ENCODE results near the gene CCDC186. TPM values are rescaled to one million over a fixed set of nuclear protein-coding genes. Genes with fewer than 3 reads are reported as not detected.

Gene CCDC186
- polyA plus RNA-seq (2012; ENCODE audit: missing spikeins) = 7.3 TPM

DNA sequence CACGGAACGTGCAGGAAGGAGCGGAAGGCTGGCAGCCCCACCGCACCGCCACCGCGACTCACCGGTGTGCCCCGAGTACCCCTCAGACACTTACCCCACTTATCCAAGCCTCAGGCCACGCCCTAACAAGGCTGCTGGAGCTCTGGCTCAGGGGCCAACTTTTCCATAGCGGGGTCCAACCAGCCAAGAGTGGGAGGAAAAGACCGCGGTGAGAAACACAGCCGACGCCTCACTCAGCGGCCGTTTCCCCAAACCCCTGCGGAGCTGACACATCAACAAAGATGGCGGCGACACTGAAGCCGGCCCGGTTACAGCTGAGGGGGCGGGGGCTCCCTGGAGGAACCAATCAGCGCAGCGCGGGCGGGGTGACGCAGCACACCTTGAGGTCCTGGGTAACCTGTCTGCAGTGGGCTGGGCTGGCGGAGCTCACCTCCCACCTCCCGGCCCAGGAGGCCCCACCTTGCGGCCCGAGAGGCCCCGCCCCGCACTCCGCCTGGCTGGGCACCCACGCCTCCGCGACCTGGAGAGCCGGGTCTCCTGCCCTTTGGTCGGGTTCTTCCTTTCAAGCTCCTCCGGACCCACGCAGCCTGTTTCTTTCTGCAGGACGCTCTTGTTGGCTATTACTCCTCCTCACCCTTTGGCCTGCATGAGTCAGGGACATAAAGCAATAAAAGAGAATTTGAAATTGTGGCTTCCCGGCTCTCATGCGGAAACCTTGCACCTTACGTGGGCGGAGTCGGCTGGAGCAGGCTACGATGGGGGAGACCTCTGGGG lies at the start of gene CCDC186:
Gene CCDC186 (minus strand): TSS at position 283 of the 774 bp plus-strand sequence. CDS start 10,935 bp downstream, outside the sequence.
- DNase-seq (ENCODE audit: insufficient read length) (peak; percentile 87), FAIRE-seq (peak; percentile 99)
- TF ChIP-seq POLR2AphosphoS5 (IDR thresholded peaks at IDR 0.05; ENCODE audit: low read depth, low read length) = peak; percentile 62; the same call in 1 of the 2 replicates
- TF ChIP-seq TAF1 (IDR thresholded peaks at IDR 0.05; ENCODE audit: borderline replicate concordance, low read depth, low read length) = no peak; the same call in 1 of the 2 replicates
- peak; percentile 79; the same call in 1 of the 2 replicates for TF ChIP-seq POLR2A (IDR thresholded peaks at IDR 0.05; ENCODE audit: low read depth, low read length)

DNA sequence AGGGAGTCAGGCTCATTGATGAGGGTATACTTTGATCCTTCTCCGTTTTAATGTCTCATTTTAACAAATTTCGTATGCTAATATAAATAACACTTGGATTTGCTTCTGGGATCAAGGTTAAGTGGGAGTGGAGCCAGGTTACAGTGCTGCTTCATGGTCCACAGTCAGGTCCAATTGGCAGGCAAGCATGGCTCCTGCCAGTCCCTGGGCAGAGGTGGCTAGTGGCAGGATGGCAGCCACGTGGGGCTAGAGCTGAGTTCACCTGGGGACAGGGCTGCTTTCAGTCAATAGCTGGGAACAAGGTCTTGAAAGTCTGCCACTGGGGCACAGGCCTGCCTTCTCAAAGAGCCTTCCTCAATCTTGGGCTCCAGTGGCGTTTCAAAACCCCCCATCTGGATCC lies 49.1 kb upstream of the CCDC186 start:
- TF ChIP-seq TAF1 (IDR thresholded peaks at IDR 0.05; ENCODE audit: borderline replicate concordance, low read depth, low read length) (no peak), POLR2AphosphoS5 (IDR thresholded peaks at IDR 0.05; ENCODE audit: low read depth, low read length) (no peak), POLR2A (IDR thresholded peaks at IDR 0.05; ENCODE audit: low read depth, low read length) (no peak)
- no peak for FAIRE-seq
- DNase-seq (ENCODE audit: insufficient read length) = no peak

DNA sequence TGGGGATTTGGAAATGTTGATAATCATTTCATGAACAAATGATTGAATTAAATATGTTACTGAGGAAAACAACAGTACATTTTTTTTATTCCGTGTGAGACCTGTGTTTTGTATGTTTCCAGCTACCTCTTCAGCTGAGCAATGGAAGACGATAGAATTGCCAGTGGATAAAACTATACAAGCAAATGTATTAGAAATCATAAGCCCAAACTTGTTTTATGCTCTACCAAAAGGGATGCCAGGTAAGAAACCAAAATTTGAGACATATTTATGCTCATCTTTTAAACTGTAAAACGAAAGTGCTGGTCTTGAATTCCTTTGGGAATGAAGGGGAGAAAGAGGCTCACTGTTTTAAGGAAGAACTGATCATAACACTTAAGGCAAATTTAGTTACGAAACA lies 47.2 kb upstream of the CCDC186 start:
- no peak for DNase-seq (ENCODE audit: insufficient read length)
- FAIRE-seq = peak; percentile 27
- TF ChIP-seq POLR2A (IDR thresholded peaks at IDR 0.05; ENCODE audit: low read depth, low read length) = no peak

DNA sequence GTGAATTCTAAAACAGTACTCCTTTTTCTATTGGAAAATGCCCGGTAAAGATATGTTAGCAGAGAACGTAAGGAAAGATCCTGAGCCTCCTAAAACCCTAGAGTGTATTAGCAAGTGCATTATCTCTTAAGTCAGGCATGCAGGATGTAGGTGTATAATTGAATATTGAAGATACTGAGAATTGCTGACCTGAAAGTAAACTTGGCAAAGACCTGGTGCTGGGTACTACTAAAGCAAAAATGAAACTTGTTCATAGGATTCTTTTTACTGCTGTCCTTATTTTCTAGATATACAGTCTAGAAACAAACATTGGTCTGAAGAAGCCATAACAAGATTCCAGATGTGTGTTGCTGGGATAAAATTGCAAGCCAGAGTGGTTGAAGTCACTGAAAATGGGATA lies 46.3 kb upstream of the CCDC186 start:
- DNase-seq (ENCODE audit: insufficient read length) (no peak), FAIRE-seq (peak; percentile 53)
- TF ChIP-seq POLR2AphosphoS5 (IDR thresholded peaks at IDR 0.05; ENCODE audit: low read depth, low read length) (no peak), TAF1 (IDR thresholded peaks at IDR 0.05; ENCODE audit: borderline replicate concordance, low read depth, low read length) (no peak)

DNA sequence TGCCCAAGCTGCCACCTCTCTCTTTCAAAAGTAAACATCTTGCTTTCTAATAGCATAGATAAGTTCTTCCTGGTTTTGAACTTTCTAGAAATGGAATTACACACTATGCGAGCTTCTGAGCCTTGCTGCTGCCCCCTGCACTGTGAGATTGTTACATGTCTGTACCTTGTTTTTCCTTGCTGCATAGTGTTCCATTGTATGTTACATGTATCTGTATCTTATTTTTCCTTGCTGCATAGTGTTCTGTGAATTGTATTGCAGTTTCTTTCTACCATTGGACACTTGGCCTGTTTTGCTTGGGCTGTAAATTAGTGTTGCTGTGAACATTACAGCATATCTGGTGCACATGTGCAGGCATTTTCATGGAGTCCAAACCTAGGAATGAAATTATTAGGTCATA lies 41.0 kb upstream of the CCDC186 start:
- FAIRE-seq (no peak), DNase-seq (ENCODE audit: insufficient read length) (no peak)
- TF ChIP-seq TAF1 (IDR thresholded peaks at IDR 0.05; ENCODE audit: borderline replicate concordance, low read depth, low read length) = no peak
- no peak for TF ChIP-seq POLR2AphosphoS5 (IDR thresholded peaks at IDR 0.05; ENCODE audit: low read depth, low read length)
- no peak for TF ChIP-seq POLR2A (IDR thresholded peaks at IDR 0.05; ENCODE audit: low read depth, low read length)

DNA sequence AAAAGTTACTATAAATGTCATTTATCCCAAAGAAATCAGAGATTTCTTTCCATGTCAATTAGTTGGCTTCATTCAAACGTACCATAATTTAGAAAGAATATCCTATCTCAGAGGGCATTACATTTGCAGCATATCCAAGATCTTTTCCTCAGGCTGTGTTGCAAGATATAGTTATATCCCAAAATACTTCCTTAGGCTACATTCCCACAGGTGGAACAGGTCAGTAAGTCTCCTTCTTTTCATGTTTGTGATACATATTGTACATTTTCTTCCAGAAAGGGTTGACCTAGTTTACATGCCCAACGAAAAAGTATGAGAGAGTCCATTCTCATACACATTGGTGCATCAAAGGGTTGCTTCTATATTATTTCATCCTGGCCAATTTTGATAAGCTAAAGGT lies 38.1 kb upstream of the CCDC186 start:
- no peak for FAIRE-seq
- TF ChIP-seq POLR2A (IDR thresholded peaks at IDR 0.05; ENCODE audit: low read depth, low read length) = no peak
- TF ChIP-seq TAF1 (IDR thresholded peaks at IDR 0.05; ENCODE audit: borderline replicate concordance, low read depth, low read length) = no peak
- TF ChIP-seq POLR2AphosphoS5 (IDR thresholded peaks at IDR 0.05; ENCODE audit: low read depth, low read length) = no peak
- no peak for DNase-seq (ENCODE audit: insufficient read length)

DNA sequence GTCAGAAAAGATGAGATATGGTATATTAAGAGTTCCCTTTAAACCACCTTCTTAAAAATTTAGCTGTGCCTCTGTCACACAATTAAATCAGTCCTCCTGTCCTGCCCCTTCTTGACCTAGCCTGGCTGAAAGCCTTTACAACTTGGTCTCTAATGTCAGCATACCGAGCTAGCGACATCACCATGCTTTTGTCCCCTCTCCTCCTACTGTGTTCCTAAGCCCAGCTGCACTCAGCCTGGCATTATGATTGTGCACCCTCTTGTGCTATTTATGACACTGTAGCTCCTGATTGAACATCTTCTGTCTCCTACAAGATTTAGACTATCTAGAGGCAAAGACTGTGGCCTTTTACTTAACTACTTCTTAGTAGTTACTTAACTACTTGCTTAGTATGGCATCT lies 34.3 kb upstream of the CCDC186 start:
- no peak for TF ChIP-seq TAF1 (IDR thresholded peaks at IDR 0.05; ENCODE audit: borderline replicate concordance, low read depth, low read length)
- DNase-seq (ENCODE audit: insufficient read length) (no peak), FAIRE-seq (no peak)

DNA sequence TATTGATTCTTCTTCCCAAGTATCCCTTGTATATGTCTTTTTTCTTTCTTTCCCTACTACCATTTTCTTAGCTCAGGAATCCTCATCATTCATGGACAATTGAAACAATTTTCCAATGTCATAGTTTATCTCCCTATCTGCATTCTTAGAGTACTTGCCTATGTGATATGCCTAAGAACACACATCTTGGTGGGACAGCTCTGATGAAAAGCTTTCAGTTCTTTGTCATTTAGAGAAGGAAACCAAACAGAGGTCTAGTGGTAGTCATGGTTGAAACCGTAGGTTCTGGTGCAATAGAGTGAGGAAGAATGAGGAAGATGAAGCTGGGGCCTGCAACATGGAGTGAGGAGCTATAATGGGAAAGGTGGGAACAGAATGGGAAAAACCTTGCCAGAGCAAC lies 33.3 kb upstream of the CCDC186 start:
- TF ChIP-seq POLR2AphosphoS5 (IDR thresholded peaks at IDR 0.05; ENCODE audit: low read depth, low read length) = no peak
- TF ChIP-seq POLR2A (IDR thresholded peaks at IDR 0.05; ENCODE audit: low read depth, low read length) = no peak
- TF ChIP-seq TAF1 (IDR thresholded peaks at IDR 0.05; ENCODE audit: borderline replicate concordance, low read depth, low read length) = no peak
- no peak for DNase-seq (ENCODE audit: insufficient read length)
- FAIRE-seq = no peak

DNA sequence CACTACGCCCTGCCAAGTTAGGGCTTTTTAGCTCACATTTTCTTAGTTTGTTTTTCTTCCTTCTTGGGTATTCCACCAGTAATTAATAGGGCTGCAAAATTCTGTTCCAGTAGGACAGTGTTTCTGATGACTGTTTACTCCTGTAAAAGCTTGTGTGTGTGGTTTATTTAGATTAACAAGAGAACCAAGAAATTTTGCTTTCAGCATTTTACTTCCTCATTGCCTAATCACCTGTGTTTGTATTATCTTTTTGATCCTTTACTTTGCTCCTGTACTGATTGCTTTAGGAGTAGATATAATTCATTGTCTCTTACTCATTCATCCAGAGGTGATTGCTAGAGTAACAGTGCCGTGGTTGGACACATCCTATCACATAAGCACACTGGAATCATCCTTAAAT lies 32.9 kb upstream of the CCDC186 start:
- FAIRE-seq = no peak
- no peak for TF ChIP-seq TAF1 (IDR thresholded peaks at IDR 0.05; ENCODE audit: borderline replicate concordance, low read depth, low read length)

DNA sequence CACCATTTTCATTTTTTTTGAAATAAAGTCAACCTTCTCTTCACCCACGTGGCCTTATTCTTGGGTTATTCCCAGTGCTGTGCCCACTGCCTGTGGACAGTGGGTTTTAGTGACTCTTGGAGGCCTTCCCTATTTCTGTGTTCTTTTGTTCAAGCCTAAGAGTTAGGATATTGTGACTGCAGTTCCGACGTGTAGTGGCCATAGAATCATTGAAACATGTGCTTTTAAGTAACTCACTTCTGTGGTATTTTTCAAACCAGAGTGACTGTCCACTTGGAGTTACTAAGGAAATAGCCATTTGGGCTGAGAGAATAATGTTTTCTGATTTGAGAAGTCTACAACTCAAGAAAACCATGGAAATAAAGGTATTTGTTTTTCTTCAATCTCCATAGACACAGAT lies 28.8 kb upstream of the CCDC186 start:
- TF ChIP-seq POLR2AphosphoS5 (IDR thresholded peaks at IDR 0.05; ENCODE audit: low read depth, low read length) (no peak), POLR2A (IDR thresholded peaks at IDR 0.05; ENCODE audit: low read depth, low read length) (no peak), TAF1 (IDR thresholded peaks at IDR 0.05; ENCODE audit: borderline replicate concordance, low read depth, low read length) (no peak)
- FAIRE-seq (peak; percentile 36), DNase-seq (ENCODE audit: insufficient read length) (no peak)

More for the DNA sequence above, 32.9 kb upstream of the CCDC186 start:
- DNase-seq (ENCODE audit: insufficient read length) = no peak

DNA sequence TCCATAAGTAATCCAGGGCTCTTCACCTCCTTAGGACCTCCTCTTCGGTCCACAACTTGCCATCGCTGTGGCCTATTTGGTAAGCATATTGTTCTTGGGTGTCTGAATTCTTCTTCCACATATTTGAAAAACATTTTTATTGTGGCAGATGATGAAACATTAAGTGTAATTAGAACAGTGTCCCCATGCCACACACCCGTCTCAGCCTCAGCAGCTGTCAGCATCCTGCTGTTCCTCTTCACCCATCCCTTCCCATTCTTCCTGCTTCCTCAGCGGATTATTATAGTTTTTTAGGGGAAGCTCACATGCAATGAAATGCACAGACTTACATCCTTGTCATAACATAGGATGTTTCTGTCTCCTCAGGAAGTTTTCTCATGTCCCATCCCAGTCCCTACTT lies 25.2 kb upstream of the CCDC186 start:
- FAIRE-seq (no peak), DNase-seq (ENCODE audit: insufficient read length) (no peak)
- TF ChIP-seq POLR2A (IDR thresholded peaks at IDR 0.05; ENCODE audit: low read depth, low read length) (no peak), TAF1 (IDR thresholded peaks at IDR 0.05; ENCODE audit: borderline replicate concordance, low read depth, low read length) (no peak), POLR2AphosphoS5 (IDR thresholded peaks at IDR 0.05; ENCODE audit: low read depth, low read length) (no peak)

DNA sequence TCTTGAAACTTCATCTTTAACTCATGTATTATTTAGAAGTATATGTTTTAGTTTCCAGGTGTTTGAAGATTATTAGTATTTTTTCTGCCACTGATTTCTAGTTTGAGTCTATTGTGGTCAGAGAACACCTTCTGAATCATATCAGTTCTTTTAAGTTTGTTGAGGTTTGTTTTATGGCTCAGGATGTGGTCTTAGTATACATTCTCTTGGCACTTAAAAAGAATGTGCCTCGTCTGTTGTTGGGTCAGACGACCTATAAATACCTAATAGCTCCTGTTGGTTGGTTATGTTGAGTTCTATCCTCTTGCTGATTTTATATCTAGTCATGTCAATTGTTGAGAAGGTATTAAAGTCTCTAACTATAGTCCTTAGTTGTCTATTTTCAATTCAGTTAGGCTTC lies 21.1 kb upstream of the CCDC186 start:
- FAIRE-seq (peak; percentile 82), DNase-seq (ENCODE audit: insufficient read length) (no peak)
- no peak for TF ChIP-seq POLR2AphosphoS5 (IDR thresholded peaks at IDR 0.05; ENCODE audit: low read depth, low read length)
- no peak for TF ChIP-seq POLR2A (IDR thresholded peaks at IDR 0.05; ENCODE audit: low read depth, low read length)
- no peak for TF ChIP-seq TAF1 (IDR thresholded peaks at IDR 0.05; ENCODE audit: borderline replicate concordance, low read depth, low read length)

DNA sequence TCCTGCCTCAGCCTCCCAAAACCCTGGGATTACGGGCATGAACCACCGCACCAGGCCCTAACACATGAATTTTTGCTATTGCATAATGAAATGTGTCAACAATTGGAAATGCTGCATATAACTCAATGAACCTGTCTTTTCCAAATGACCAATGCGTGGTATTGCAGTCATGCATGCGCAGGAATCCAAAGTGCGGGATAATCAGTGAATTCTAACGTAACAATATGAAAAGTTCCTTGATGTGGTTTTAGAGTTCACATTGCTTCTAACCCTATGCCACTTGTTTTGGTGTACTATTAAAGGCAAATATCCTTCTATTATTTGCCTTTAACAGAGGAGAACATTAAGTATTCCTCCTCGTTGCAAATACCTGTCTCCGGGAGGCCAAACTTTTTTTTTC lies 15.7 kb upstream of the CCDC186 start:
- FAIRE-seq = no peak
- DNase-seq (ENCODE audit: insufficient read length) = no peak
- TF ChIP-seq TAF1 (IDR thresholded peaks at IDR 0.05; ENCODE audit: borderline replicate concordance, low read depth, low read length) = no peak

Data from GM12892 (cell line).